Measurements from ENCODE around the gene EXT2. TPM values are rescaled to one million over a fixed set of nuclear protein-coding genes. Genes with fewer than 3 reads are reported as not detected.

Gene EXT2
- total RNA-seq, 4 donors from 2014 or later, result 47.8 to 80.4 (median 68.0) TPM

- Histone ChIP-seq H3K9me3 (no peaks in the 10 kb centered on the region), H3K4me1 (no peaks in the 10 kb centered on the region), H3K4me3 (no peak overlapping the region), H3K27ac (replicated peaks in 1 of 4) (no peak overlapping the region), H3K36me3 (no peaks in the 10 kb centered on the region), H3K27me3 (peaks cover 0 to 8% (median 0%) of the 10 kb centered on the region in 4 donors)
- 97% methylated on average over 10 of the region's 10 CpGs for WGBS
- TF ChIP-seq POLR2AphosphoS5 (IDR thresholded peaks at IDR 0.05) (no peak), POLR2A (IDR thresholded peaks at IDR 0.05; ENCODE audit: low read depth) (no peak), EP300 (IDR thresholded peaks at IDR 0.05) (no peak)
- TF ChIP-seq, protein P1, sequence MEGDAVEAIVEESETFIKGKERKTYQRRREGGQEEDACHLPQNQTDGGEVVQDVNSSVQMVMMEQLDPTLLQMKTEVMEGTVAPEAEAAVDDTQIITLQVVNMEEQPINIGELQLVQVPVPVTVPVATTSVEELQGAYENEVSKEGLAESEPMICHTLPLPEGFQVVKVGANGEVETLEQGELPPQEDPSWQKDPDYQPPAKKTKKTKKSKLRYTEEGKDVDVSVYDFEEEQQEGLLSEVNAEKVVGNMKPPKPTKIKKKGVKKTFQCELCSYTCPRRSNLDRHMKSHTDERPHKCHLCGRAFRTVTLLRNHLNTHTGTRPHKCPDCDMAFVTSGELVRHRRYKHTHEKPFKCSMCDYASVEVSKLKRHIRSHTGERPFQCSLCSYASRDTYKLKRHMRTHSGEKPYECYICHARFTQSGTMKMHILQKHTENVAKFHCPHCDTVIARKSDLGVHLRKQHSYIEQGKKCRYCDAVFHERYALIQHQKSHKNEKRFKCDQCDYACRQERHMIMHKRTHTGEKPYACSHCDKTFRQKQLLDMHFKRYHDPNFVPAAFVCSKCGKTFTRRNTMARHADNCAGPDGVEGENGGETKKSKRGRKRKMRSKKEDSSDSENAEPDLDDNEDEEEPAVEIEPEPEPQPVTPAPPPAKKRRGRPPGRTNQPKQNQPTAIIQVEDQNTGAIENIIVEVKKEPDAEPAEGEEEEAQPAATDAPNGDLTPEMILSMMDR (IDR thresholded peaks at IDR 0.05), result no peak
- no peak for DNase-seq (ENCODE audit: extremely low spot score)
- intact Hi-C loops (cut with DNase I), result no loop called here
These were observed 179.8 kb downstream of the EXT2 start for GRCh38 chr11:44275241-44275640.

DNA sequence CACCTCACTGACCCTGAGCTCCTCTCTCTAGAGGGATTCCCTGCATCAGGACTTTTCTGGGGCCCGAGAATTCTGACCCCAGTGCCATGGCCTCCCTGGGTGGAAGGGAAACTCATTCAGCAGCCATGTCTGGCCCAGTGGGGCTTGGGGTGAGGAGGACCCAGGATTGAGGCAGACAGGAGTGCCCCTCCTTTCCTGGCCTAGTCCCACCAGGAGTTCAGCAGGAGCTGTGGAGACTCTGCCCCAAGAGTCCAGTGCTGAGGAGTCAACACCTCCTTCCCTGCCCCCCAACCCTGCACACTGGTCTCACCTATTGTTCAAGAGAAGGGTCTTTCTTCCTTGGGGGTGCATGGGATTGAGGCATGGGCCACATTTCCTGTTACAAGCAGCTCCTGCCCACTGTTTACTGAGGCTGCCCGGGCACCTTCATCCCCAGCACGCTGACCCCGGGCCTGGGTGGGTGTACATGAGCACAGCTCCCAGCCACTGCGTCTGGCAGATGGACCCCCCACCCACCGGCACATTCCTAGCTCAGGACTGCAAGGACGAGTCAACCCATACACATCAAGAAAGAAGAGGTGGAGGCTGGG is 180.6 kb downstream of the EXT2 start:
- Histone ChIP-seq H3K27me3 (no peaks in the 10 kb centered on the region), H3K4me1 (no peaks in the 10 kb centered on the region), H3K4me3 (no peak overlapping the region), H3K27ac (replicated peaks in 1 of 4) (no peak overlapping the region), H3K9me3 (no peaks in the 10 kb centered on the region), H3K36me3 (no peaks in the 10 kb centered on the region)
- intact Hi-C loops (cut with DNase I), result no loop called here
- DNase-seq (ENCODE audit: extremely low spot score), result no peak
- WGBS, result 96% methylated on average over 7 of the region's 7 CpGs
- no peak for TF ChIP-seq POLR2A (IDR thresholded peaks at IDR 0.05; ENCODE audit: low read depth)

- no peak for TF ChIP-seq EP300 (IDR thresholded peaks at IDR 0.05)
- no peak for TF ChIP-seq POLR2AphosphoS5 (IDR thresholded peaks at IDR 0.05)
- TF ChIP-seq POLR2A (IDR thresholded peaks at IDR 0.05; ENCODE audit: low read depth), result no peak
- TF ChIP-seq, protein P1 (IDR thresholded peaks at IDR 0.05), result no peak
- Histone ChIP-seq H3K36me3 (no peaks in the 10 kb centered on the region), H3K4me3 (no peak overlapping the region), H3K9me3 (no peaks in the 10 kb centered on the region), H3K27ac (replicated peaks in 1 of 4) (no peak overlapping the region), H3K4me1 (no peaks in the 10 kb centered on the region), H3K27me3 (no peaks in the 10 kb centered on the region)
- DNase-seq (ENCODE audit: extremely low spot score), result no peak
- WGBS, result 82% methylated on average over 16 of the region's 18 CpGs
- intact Hi-C loops (cut with DNase I), result no loop called here
These were observed 182.0 kb downstream of the EXT2 start for GRCh38 chr11:44277196-44278090.

- Histone ChIP-seq H3K4me3 (no peak overlapping the region), H3K27me3 (no peaks in the 10 kb centered on the region), H3K27ac (replicated peaks in 1 of 4) (no peak overlapping the region), H3K36me3 (no peaks in the 10 kb centered on the region), H3K9me3 (no peaks in the 10 kb centered on the region), H3K4me1 (no peaks in the 10 kb centered on the region)
- no peak for DNase-seq (ENCODE audit: extremely low spot score)
- 89% methylated on average over 5 of the region's 6 CpGs for WGBS
- intact Hi-C loops (cut with DNase I), result no loop called here
- TF ChIP-seq POLR2A (IDR thresholded peaks at IDR 0.05; ENCODE audit: low read depth) (no peak), POLR2AphosphoS5 (IDR thresholded peaks at IDR 0.05) (no peak), EP300 (IDR thresholded peaks at IDR 0.05) (no peak)
- TF ChIP-seq, protein P1 (IDR thresholded peaks at IDR 0.05), result no peak
These were observed 184.0 kb downstream of the EXT2 start for GRCh38 chr11:44279483-44279882.

GRCh38 chr11:44280257-44280656 is 184.8 kb downstream of the EXT2 start:
- Histone ChIP-seq H3K27ac (replicated peaks in 1 of 4) (no peak overlapping the region), H3K9me3 (no peaks in the 10 kb centered on the region), H3K36me3 (no peaks in the 10 kb centered on the region), H3K4me3 (no peak overlapping the region), H3K27me3 (no peaks in the 10 kb centered on the region), H3K4me1 (no peaks in the 10 kb centered on the region)
- DNase-seq (ENCODE audit: extremely low spot score), result no peak
- intact Hi-C loops (cut with DNase I), result no loop called here
- TF ChIP-seq, protein P1 (IDR thresholded peaks at IDR 0.05), result no peak
- no peak for TF ChIP-seq EP300 (IDR thresholded peaks at IDR 0.05)
- no peak for TF ChIP-seq POLR2AphosphoS5 (IDR thresholded peaks at IDR 0.05)
- WGBS, result 90% methylated on average over 2 of the region's 7 CpGs
